Smooth muscle cell of bladder (primary cell): ENCODE measurements around the gene TBX5. TPM values are rescaled to one million over a fixed set of nuclear protein-coding genes. Genes with fewer than 3 reads are reported as not detected.

Experiments
- total RNA-seq: library from RNA; depleted of rRNA; stranded (reverse); fragments of >200 nt; gene quantifications from 2 replicates; pipeline ENCODE4 v1.2.3, GENCODE V29; 2014

The TBX5 gene
- 1.3 and 1.6 TPM in 2 replicates for total RNA-seq

GRCh38 chr12:114405519-114406271, at the start of gene TBX5:
Gene TBX5, minus strand, starts transcription at chr12:114406144. Its CDS starts 2,246 bp downstream, at chr12:114403898.

